ENCODE data around the gene GALNT2.

The GALNT2 gene

DNA sequence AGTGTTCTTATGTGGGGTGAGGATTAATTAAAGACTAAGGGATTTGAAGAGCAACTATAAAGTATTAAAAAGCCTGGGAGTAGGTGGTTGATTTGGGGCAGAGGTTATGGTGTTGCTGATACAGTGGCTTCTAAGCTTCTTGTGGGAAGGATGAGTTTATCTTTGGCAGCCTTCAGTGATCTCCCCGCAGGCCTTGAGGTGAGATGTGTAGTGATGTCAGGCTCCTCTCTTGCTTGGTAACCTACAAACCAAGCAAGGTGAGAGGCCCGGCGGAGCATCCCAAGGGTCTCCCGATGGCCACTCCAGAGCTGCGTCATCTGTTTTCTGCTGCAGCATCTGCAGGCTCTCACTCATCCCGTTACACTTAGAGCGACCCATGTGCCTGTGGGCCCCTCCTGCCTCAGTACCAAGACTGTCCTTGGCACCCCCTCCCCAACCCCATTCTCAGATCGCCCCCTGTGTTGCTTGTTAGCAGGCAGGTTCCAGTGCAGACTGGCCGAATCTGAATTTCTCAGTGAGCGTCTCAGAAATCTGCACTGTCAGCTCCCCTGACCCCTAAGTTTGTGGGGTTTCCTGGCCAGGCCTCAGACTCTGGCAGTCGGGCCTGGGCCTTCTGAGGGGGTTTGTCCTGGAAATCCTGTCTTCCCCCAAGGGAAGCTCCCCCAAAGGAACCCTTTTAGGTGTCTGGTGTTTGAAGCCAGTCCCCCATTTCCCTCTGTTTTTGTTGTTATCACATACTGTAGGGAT, 77.9 kb downstream of the GALNT2 start:
- peak; percentile 68 to 79 for DNase-seq
- TF ChIP-seq GATA1 (IDR thresholded peaks at IDR 0.05; ENCODE audit: low read depth, low read length) (no peak), POLR2A (IDR thresholded peaks at IDR 0.05; ENCODE audit: low read length) (no peak)

DNA sequence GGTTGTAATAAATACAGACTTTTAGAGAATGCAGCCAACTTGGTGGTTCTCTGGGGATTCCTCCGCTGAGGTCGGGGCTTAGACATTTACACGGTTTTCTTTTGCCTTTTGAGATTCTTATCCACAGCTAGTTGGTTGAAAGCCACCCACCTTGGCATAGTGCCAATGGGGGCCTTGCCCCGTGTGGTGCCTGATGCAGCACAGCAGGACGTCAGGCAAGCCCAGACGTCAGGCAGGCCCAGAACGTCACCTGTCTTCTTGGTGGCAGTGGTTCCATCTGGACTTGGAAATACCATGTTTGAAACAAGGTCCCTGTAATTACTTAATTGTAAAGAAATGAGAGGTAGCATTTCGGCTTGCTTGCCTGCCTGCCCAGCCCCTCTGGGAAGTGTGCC, 78.5 kb downstream of the GALNT2 start:
- peak; percentile 87 to 89 for DNase-seq
- no peak for TF ChIP-seq POLR2A (IDR thresholded peaks at IDR 0.05; ENCODE audit: low read length)
- no peak for TF ChIP-seq GATA1 (IDR thresholded peaks at IDR 0.05; ENCODE audit: low read depth, low read length)

DNA sequence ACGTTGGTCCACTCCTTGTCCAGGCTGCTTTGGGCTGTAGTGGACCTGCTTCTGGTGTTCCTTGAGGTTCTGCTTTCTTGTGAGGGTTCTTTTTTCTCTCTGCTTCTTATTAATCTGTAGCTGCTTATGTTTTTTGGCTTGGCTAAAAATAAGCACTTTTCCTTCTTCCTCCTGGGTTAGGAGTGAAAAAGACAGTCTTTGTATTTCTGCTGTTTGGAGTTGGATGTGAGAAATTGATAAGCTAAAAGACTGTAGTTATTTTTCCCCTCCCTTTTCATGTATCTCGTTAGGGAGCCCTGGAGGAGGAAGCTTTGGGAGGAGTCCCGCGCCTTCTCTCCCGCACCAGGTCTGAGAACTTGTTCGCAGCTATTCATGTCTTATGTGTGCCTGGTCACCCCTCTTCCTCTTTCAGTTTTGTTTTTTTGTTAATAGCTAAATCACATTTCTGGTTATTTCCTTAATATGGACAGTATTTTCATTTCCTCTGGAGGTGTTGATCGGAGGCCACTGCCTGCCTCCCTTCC, 79.0 kb downstream of the GALNT2 start:
- DNase-seq = peak; percentile 63 to 70

DNA sequence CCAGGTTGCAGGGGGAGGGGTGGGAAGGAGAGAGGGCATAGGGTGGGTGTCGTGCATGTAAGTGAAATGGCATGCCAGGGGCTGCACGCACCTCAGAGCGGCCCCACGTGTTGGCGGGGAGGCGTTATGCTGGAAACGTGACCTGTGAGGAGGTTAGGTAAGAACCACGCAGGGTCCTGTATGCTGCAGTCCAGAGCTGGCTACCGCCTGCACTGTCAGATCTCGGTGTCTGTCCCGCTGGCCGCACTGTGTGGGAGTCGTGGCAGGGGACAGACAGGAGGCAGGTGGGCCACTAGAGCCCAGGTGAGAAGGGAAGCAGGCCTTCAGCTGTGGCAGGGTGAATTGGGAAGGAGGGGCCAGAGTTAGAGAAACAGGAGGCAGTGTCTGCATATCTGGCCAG, 79.7 kb downstream of the GALNT2 start:
- TF ChIP-seq GATA1 (IDR thresholded peaks at IDR 0.05; ENCODE audit: low read depth, low read length) (no peak), POLR2A (IDR thresholded peaks at IDR 0.05; ENCODE audit: low read length) (no peak)
- DNase-seq = no peak

More for the DNA sequence above, 79.0 kb downstream of the GALNT2 start:
- TF ChIP-seq GATA1 (IDR thresholded peaks at IDR 0.05; ENCODE audit: low read depth, low read length) (no peak), POLR2A (IDR thresholded peaks at IDR 0.05; ENCODE audit: low read length) (peak; percentile 47)

DNA sequence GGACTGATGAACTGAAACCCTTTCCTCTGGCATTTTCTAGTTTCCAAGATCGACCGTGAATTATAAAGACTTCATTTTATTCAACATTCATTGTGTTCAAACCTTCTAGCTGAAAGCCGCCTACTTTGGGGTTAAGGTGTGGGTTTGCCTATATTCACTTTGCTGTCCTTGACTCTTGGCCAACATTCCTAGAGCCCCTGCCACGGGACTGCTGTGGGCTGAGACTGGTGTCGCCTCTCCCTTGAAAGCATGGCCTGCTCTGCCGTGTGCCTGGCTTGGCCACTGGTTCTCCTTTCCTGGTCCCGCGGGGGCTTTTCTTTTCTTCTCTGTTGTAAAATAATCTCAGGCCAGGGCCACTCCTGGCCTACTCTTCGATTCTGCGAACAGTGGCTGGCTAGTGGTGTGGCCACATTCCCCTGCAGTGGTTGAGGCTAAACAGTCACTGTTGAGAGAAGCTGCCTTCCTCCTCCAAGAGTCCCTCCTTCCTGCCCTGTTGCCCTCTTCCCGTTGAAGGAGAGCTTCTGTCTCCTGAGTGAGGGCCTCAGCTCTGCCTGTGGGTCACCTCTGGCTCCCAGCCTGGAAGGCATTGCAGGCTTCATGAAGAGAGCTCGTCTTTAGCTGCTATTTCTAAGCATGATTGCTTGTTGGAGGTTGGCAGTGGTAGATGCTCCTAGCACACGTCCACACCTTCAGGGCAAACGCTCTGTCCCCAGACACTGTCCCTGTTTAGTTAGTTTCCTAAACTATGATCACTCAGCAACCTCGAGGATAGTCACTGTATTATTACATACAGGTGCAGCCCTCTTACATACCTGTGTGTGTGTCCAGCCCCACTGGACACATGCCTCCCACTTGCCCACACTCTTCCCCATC, 80.5 kb downstream of the GALNT2 start:
- DNase-seq = no peak
- TF ChIP-seq POLR2A (IDR thresholded peaks at IDR 0.05; ENCODE audit: low read length) = no peak
- TF ChIP-seq GATA1 (IDR thresholded peaks at IDR 0.05; ENCODE audit: low read depth, low read length) = no peak

DNA sequence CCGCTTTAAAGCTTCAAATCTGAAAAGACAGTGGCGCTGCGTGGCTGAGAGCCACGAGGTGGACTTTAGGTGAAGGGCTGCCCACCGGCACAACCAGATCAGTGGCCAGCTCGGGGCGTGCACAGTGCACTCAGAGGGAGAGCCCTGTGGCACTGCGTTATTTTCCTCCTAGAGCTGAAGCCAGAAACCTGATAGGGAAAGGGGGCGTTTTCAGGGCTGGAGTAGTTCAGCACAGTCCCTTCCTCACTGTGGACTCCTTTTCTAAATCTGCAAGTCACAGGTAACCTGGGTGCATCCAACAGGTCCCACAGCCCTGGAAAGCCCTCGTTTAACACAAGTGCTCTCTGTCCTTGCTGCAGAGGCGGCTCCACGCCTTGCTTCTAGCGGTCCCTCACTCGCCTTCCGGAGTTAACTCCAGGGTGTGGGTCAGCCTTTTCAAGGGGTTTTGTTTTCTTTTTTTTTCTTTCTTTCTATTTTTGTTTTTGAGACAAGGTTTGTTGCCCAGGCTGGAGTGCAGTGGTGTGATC, 81.2 kb downstream of the GALNT2 start:
- no peak for TF ChIP-seq GATA1 (IDR thresholded peaks at IDR 0.05; ENCODE audit: low read depth, low read length)
- TF ChIP-seq POLR2A (IDR thresholded peaks at IDR 0.05; ENCODE audit: low read length) = no peak
- peak; percentile 39 to 50 for DNase-seq

DNA sequence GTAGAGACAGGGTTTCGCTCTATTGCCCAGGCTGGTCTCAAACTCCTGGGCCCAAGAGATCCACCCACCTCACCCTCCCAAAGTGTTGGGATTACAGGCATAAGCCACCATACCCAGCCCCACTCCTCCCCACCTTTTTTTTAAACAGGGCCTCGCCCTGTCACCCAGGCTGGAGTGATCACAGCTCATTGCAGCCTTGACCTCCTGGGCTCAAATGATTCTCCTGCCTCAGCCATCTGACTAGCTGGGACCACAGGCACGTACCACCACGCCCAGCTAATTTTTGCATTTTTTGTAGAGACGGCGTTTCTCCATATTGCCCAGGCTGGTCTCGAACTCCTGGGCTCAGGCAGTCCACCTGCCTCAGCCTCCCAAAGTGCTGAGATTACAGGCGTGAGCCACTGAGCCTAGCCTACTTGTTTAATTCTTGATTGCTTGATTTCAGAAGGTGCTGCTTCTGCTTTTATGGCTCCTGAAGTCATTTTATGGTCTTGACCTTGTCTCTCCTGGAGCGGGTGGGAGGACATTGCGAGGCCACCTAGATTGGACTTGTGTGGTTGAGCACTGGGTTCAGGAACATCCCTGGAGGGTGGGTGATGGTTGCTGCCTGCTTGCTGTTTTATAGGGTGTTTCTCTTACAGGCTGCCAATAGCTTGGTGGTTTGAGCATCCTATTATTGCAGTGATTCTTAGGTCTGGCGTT, 81.9 kb downstream of the GALNT2 start:
- DNase-seq = no peak
- no peak for TF ChIP-seq GATA1 (IDR thresholded peaks at IDR 0.05; ENCODE audit: low read depth, low read length)
- no peak for TF ChIP-seq POLR2A (IDR thresholded peaks at IDR 0.05; ENCODE audit: low read length)

DNA sequence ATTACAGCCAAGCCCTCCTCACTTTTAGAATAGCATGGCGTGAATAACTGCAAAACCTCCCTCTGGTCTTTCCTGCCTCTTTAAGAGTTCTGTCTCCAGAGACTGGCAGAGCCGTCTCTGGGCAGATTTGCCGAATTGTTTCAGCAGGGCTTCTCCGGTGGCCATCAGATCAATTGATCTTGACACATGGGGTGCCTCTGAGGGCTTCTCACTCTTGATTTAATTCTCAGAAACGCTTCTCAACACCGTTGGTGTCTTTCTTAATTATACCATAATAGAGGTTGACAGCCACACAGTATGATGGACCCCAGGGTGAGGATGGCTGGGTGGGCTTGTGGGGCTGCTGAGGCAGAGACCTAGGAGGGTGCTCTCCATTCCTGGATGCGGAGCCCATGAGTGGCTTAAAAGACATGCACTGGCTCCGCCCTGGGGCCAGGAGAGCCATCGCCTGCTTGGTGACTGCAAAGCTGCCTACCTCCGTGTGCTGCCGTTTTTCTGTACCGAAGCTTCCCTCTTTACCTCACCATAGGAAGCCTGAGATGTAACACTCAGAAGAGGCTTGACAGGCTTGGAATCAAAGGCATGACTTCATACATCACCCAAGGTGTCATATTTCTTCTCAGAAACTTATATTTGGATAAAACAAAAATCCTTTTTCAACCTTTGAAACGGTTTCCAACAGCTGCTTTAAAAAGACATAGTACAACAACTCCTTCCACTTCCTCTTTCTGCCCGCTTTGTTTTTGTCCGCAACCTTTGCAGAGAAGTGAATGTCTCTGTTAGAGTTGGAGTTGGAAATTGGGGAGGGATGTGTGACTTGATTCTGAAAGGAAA, 82.9 kb downstream of the GALNT2 start:
- TF ChIP-seq POLR2A (IDR thresholded peaks at IDR 0.05; ENCODE audit: low read length) = no peak
- TF ChIP-seq GATA1 (IDR thresholded peaks at IDR 0.05; ENCODE audit: low read depth, low read length) = no peak

DNA sequence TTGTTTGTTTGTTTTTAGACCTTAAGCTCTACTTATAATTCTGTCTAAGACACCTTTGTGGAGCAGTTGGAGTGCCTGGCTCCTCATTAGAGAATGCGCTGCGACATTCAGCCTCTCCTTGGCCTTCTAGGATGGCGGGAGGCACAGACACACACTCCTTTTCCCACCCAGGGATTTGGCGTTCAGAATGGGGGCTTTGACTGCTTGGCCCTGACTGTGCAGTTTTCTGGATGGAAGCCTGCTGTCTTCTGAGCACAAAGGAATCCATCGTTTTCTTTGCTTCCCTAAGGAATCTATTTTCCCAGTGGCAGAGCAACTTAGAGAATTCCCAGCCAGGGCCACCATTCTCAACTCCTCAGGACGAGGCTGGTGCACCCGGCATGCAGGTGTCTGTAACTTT, 83.6 kb downstream of the GALNT2 start:
- TF ChIP-seq POLR2A (IDR thresholded peaks at IDR 0.05; ENCODE audit: low read length) = no peak
- TF ChIP-seq GATA1 (IDR thresholded peaks at IDR 0.05; ENCODE audit: low read depth, low read length) = no peak
- DNase-seq = no peak

More for the DNA sequence above, 82.9 kb downstream of the GALNT2 start:
- peak; percentile 63 to 67 for DNase-seq

DNA sequence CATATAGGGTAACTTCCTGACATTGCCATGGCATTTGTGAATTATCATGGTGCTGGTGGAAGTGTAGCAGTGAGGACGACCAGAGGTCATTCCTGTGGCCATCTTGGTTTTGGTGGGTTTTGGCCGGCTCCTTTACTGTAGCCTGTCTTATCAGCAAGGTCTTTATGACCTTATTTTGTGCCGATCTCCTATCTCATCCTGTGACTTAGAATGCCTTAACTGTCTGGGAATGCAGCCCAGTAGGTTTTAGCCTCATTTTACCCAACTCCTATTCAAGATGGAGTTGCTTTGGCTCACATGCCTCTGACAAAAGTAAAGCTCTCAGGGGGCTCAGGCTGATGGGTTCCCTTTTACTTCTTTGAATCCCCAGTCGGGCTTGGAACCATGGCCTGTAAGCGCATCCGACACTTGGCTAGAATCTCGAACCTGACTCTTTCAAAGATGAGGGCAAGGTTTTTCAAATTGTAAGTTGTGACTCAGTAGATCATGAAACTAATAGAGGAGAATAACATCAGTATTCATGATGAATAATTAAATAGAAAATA, 85.0 kb downstream of the GALNT2 start:
- TF ChIP-seq GATA1 (IDR thresholded peaks at IDR 0.05; ENCODE audit: low read depth, low read length) = no peak
- peak in 1 of 2 experiments; percentile 28 for DNase-seq

DNA sequence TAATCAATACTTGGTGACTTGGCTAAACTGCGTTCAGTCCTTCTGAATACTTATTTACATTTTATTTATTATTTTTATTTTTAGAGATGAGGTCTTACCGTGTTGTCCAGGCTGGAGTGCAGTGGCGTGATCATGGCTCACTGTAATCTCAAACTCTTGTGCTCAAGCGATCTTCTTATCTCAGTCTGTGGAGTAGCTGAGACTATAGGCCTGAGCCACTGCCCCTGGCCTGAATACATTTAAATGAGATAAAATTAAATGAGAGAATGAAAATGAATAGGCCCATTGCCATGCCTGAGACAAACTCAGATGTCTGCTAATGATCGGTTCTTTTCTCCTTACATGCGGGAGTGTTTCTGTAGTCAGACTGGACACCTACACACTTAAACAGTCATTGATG, 86.0 kb downstream of the GALNT2 start:
- TF ChIP-seq POLR2A (IDR thresholded peaks at IDR 0.05; ENCODE audit: low read length) (no peak), GATA1 (IDR thresholded peaks at IDR 0.05; ENCODE audit: low read depth, low read length) (no peak)
- peak; percentile 46 to 76 for DNase-seq

DNA sequence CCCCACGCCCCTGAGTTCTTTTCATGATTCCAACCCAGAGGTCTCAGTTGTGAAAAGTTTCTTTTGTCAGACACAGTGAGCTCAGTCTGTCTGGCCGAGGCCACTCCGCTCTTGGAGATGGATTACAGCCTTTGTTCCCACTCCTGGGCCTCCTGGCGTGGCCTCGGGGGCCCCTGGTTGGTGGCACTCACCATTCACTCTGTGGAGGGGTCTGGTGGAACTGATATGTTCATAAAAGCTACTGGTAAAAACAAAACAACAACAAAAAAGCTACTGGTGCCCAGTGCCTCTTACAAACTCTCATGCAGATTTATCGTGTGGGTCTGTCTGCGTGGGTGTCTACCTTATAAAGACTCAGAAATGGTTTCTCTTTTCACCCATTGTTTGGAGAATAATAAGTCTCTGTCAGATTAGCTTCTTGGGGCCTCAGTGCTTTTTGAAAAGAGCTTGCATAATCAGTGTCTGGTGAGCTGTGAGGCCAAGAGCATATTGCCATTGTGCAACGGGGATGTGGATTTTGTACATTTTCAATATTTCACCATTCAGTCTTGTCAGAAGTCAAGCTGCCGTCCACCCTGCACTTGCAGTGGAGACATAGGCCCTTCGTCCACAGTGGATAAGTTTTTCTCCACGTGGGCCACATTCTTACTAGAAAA, 86.7 kb downstream of the GALNT2 start:
- no peak for DNase-seq
- no peak for TF ChIP-seq GATA1 (IDR thresholded peaks at IDR 0.05; ENCODE audit: low read depth, low read length)
- no peak for TF ChIP-seq POLR2A (IDR thresholded peaks at IDR 0.05; ENCODE audit: low read length)
